ENCODE data around the gene BOC. TPM values are rescaled to one million over a fixed set of nuclear protein-coding genes. Genes with fewer than 3 reads are reported as not detected.

BOC gene
- 0.03 TPM in 1 of 2 replicates, not detected in the other for total RNA-seq (2014; rRNA removed; shearing (Covaris generic))
- not detected in 2 replicates for total RNA-seq (2022)
- percentile 10 among the genes with signal in this experiment for Bru-seq, nascent RNA
- BruChase-seq, experiment 1, labeled RNA remaining after a 6-hour chase, result percentile 8 among the genes with signal in this experiment
- percentile 9 among the genes with signal in this experiment for BruChase-seq, experiment 2, labeled RNA remaining after a 2-hour chase
- long read RNA-seq, partial matches to known transcripts, result 0 of 1 reads
- long read RNA-seq, other reads (novel, unspliced or antisense), result 1 of 1 reads

GRCh38 chr3:113211330-113212149, at the start of gene BOC:
Gene BOC, plus strand, starts transcription at chr3:113211557. Its CDS starts 38,246 bp downstream, at chr3:113249803.
- intact Hi-C loops (cut with micrococcal nuclease; ENCODE audit: unreplicated experiment), result no loop called here
- Histone ChIP-seq H3K79me2 (ENCODE audit: insufficient read depth, low read depth, low read length) (no peaks in the 10 kb centered on the region), H3K9me3 (ENCODE audit: low read length) (no peaks in the 10 kb centered on the region), H4K20me1 (ENCODE audit: insufficient read depth, low read length) (no peaks in the 10 kb centered on the region), H3K4me2 (ENCODE audit: low read length) (no peak within 1 kb of the TSS), H3K9me2 (ENCODE audit: insufficient read depth, low read length) (no peaks in the 10 kb centered on the region), H3K4me3 (ENCODE audit: low read depth, low read length, poor library complexity, severe bottlenecking) (no peak within 1 kb of the TSS), H3K27ac (ENCODE audit: low read depth, low read length, poor library complexity, severe bottlenecking) (no peak within 1 kb of the TSS), H3K36me3 (ENCODE audit: insufficient read depth, low read length) (no peaks in the 10 kb centered on the region), H2AFZ (ENCODE audit: low read length) (no peak within 1 kb of the TSS), H3K4me1 (ENCODE audit: insufficient read depth, low read length, poor library complexity, severe bottlenecking) (no peaks in the 10 kb centered on the region)
- BruUV-seq (replicated peaks), result no TSS peak
- TF ChIP-seq CTCF (conservative IDR thresholded peaks at IDR 0.05; ENCODE audit: low read length) (no peak), EZH2phosphoT487 (IDR thresholded peaks at IDR 0.05; ENCODE audit: borderline replicate concordance, low read depth, low read length) (no peak)
- CTCF ChIA-PET (ENCODE audit: unreplicated experiment), result no interaction called here
- DNase-seq (ENCODE audit: low spot score), result no peak
- POLR2A ChIA-PET, result interaction anchor here (0.6 kb wide), 1 partner anchor 28 kb away, joined by 3 read pairs; no protein-coding TSS in a partner anchor

GRCh38 chr3:113161661-113162060, 49.7 kb upstream of the BOC start:
- no peak overlapping the region for H3K27ac ChIP-seq (ENCODE audit: low read depth, low read length, poor library complexity, severe bottlenecking)
- no peaks in the 10 kb centered on the region for H3K36me3 ChIP-seq (ENCODE audit: insufficient read depth, low read length)
- CTCF ChIA-PET (ENCODE audit: unreplicated experiment), result no interaction called here
- intact Hi-C loops (cut with micrococcal nuclease; ENCODE audit: unreplicated experiment), result no loop called here
- no peaks in the 10 kb centered on the region for H3K79me2 ChIP-seq (ENCODE audit: insufficient read depth, low read depth, low read length)
- no peaks in the 10 kb centered on the region for H3K9me2 ChIP-seq (ENCODE audit: insufficient read depth, low read length)
- DNase-seq (ENCODE audit: low spot score), result no peak
- H3K4me1 ChIP-seq (ENCODE audit: insufficient read depth, low read length, poor library complexity, severe bottlenecking), result no peaks in the 10 kb centered on the region
- POLR2A ChIA-PET, result interaction anchor here (0.6 kb wide), 1 partner anchor 15 kb away, joined by 3 read pairs; no protein-coding TSS in a partner anchor
- H2AFZ ChIP-seq (ENCODE audit: low read length), result no peak overlapping the region
- H4K20me1 ChIP-seq (ENCODE audit: insufficient read depth, low read length), result no peaks in the 10 kb centered on the region
- no TSS peak for BruUV-seq (replicated peaks)
- no peak overlapping the region for H3K4me2 ChIP-seq (ENCODE audit: low read length)
- TF ChIP-seq CTCF (conservative IDR thresholded peaks at IDR 0.05; ENCODE audit: low read length) (no peak), EZH2phosphoT487 (IDR thresholded peaks at IDR 0.05; ENCODE audit: borderline replicate concordance, low read depth, low read length) (no peak)
- H3K9me3 ChIP-seq (ENCODE audit: low read length), result no peaks in the 10 kb centered on the region
- H3K4me3 ChIP-seq (ENCODE audit: low read depth, low read length, poor library complexity, severe bottlenecking), result no peak overlapping the region

Data from OCI-LY7 (cell line).